GM18907 (cell line): Measurements from ENCODE around the gene ZIC4.

Source experiments
- ATAC-seq: cut with Tn5 transposase; IDR thresholded peaks from one replicate; pipeline ENCODE4 v1.9.1; 2021; ENCODE audit warnings: mild to moderate bottlenecking, moderate library complexity; ENCODE audit not compliant: unreplicated experiment

ZIC4 gene

DNA sequence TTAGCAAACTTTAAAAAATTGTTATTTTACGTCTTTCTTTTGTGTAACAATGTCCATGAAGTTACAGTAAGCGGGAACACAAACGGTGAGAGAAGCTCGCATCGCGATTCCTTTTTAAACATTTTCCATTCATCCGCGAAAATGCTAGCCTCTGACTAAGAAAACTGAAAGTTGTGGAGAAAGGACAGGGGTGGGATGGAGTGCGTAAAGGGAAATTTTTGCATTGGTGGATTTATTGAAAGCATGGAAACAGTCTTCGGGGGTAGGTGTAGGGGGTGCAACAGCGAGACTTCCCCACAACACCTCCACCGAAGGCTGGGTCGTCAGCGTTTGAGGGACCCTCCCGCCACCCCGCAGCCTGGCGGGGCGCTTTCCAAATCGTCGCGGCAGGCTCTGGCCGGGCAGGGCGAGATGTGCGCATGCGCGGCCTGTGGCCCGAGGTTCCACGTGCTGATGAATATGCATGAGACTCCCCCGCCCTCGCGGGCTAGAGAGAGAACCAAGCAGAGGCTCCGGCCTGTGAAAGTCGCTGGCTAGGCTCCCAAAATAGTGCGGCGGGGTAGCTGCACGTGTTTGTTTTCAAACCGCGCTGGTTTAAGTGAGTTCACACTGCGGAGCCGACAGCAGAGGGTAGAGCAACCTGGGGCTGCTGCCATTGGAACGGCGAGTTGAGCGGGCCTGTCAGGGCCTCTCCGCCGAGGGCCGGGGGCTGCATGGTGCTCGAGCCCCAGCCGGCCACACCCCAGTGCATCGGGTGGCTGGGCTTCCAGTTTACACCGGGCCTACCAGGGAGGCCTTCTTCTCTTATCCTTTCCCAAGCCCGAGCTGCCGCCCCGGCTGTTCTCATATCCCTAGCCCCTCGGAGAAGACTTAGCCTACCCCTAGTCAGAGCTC is 12.7 kb upstream of the ZIC4 start:
- ATAC-seq, result no peak

GRCh38 chr3:147418371-147418781 is 12.0 kb upstream of the ZIC4 start:
- no peak for ATAC-seq

DNA sequence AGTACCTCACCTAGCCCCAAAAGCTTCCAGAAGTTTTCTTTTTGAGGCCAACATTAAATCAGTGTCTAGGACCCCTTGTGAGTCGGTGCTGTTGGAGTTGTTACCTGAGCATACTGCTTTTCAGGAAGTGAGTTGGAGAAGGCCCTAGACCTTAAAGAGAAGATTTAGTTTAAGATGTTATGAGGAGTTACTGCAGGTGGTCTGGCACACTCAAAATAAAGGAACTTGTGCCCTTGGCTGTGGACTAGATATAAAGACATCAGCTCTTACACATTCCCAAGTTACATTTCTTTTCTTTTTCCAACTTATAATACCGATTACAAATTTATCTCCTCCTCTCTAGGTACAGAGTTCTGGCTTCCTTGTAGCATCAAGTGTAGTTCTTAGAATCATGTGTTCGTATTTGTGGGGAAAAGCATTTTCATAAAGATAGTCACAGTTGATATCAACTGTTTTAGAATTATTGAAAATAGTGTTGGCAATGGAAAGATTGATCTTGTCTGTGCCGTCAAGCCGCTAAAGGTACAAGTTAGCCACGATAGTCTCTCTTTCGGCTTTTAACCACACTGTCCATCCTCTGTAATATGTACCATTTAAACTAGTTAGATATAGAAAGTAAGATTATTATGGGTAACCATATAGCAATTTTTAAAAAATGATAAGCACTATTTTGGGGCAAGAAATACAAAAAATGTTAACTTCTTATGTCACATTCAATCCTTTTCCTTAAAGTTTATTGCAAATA is 11.4 kb upstream of the ZIC4 start:
- ATAC-seq, result no peak

GRCh38 chr3:147416931-147417330 is 10.6 kb upstream of the ZIC4 start:
- no peak for ATAC-seq

DNA sequence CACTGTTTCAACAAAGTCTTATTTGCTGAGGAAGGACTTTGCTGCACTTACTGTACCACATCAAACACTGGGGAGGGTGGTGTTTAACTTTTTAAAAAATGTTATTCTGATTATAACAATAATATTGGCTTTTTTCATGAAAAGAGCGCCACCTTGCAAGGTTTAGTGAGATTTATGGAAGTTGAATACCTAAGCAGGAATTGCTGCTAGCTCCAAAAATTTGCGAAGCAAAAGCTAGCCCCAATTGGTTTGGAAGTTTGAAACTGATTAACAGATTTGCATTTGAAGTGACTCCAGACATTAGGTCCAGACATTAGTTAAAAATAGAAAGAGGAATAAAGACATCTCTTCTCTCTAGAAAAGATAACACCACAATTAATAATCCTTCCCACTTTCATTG is 9.5 kb upstream of the ZIC4 start:
- ATAC-seq, result no peak

DNA sequence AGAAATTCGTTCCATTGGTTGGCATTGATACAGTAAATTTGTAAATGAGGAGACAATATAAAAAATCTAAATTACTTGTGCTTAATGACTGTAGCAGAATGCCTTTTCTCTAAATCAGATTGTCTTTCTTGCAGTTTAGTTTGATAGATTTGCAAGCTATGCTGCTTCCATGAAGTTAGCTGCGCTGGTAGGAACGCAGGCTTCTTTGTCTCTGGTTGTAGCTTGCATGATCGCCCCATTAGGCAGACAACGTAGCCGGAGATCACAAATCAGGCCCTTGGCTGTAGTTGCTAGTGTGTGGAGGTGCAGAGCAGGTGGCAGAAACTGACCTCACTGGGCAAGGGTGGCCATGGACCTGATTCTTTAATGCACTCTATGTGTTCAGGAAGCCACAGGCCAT is 8.9 kb upstream of the ZIC4 start:
- no peak for ATAC-seq

GRCh38 chr3:147414390-147415138 is 8.2 kb upstream of the ZIC4 start:
- ATAC-seq, result no peak

- no peak for ATAC-seq
Observed at GRCh38 chr3:147413686-147414389, 7.5 kb upstream of the ZIC4 start.

DNA sequence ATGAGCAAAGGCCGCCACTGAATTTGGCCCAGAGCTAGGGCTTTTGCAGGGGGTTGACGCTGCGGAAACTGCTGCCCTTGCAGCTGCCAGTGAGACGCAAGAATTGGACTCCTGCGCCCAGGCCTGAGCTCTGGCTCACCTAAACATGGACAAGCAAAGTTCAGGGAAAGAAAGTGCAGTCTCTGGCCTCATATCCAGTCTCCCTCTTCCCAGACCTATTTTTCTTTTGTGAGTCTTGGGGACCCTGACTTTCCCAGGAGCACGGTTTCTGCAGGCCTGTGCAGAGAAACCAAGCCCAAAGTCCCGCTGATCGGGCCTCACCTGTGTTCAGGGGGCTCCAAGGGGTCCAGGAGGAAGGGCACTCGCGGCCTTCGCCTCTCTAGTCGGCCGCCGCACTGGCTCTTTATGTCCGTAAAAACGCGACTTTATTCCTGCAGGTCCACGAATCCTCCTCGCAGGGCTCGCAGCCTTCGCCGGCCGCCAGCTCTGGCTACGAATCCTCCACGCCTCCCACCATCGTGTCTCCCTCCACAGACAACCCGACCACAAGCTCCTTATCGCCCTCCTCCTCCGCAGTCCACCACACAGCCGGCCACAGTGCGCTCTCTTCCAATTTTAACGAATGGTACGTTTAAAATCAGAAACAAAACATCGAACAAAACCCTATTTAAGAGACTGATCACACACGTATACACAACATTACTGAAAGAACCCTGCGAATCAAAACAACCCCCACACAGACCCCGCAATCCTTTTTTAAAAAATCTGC is 6.8 kb upstream of the ZIC4 start:
- no peak for ATAC-seq

GRCh38 chr3:147412261-147412916 is 6.0 kb upstream of the ZIC4 start:
- ATAC-seq, result no peak

GRCh38 chr3:147411815-147412241 is 5.5 kb upstream of the ZIC4 start:
- ATAC-seq, result no peak

- ATAC-seq, result no peak
Observed at GRCh38 chr3:147411238-147411814, 5.0 kb upstream of the ZIC4 start.

- no peak for ATAC-seq
Observed at GRCh38 chr3:147410526-147411237, 4.3 kb upstream of the ZIC4 start.

DNA sequence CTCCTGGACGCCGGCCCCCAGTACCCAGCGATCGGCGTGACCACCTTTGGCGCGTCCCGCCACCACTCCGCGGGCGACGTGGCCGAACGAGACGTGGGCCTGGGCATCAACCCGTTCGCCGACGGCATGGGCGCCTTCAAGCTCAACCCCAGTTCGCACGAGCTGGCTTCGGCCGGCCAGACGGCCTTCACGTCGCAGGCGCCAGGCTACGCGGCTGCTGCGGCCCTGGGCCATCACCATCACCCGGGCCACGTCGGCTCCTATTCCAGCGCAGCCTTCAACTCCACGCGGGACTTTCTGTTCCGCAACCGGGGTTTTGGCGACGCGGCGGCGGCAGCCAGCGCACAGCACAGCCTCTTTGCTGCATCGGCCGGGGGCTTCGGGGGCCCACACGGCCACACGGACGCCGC is 3.8 kb upstream of the ZIC4 start:
- ATAC-seq, result no peak

DNA sequence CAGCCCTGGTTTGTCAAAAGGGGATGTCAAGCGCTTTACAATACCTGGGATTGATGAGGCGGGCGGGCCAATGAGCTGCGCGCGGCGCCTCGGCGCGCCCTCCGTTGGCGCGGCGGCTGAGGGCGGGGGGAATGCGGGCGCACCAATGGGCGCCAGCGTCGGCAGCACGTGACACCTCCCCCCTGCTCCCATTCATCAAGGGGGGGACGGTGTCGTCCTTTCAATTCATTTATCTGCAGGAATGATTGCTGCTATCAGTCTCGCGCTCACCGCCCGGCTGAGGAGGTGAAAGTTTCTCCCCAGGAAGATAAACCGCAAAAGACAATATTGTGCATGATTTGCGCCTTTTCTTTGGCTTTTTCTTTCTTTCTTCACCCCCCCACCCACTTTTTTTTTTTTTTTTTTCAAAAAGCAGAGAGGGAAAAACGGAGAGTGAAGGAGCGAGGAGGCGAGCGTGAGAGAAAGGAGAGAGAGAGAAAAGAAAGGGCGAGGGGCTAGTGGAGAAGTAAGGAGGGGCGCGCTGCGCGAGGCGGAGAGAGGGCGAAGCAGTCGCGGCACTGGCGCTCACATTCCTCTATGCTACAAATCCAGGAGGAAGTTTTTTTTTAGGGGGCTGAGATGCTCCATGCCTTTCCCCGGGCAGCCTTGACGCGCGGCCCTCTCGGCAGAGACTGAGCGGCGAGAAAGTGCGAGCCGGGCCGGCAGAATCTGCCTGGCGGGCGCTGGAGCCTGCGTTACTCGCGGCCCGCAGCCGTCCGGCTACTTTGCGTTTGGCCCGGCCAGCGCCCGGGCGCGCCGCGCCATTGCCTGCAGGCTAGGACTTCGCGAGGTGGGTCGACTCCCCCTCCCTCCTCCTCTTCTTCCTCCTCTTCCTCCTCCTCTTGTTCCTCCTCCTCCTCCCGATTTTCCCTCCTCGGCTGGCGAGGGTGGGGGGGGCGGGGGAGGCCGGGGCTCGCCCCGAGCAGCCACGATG is 3.1 kb upstream of the ZIC4 start, which contains the start of gene ZIC1:
ZIC1 (plus strand) TSS at position 223 of the 973 bp plus-strand sequence; CDS start at position 971, 748 bp downstream.
- no peak for ATAC-seq

GRCh38 chr3:147408188-147409100 is 2.1 kb upstream of the ZIC4 start:
- no peak for ATAC-seq
